H1 (cell line): ENCODE results near the gene HOXC13. TPM values are rescaled to one million over a fixed set of nuclear protein-coding genes. Genes with fewer than 3 reads are reported as not detected.

Experiments
- CTCF ChIA-PET: fragments of 300-600 bp; sonication (Branson Sonifier 250); formaldehyde crosslinking; loops from one replicate; lab custom pipeline; 2021; ENCODE audit not compliant: partially characterized antibody; lab: Charles Lee
- POLR2A ChIA-PET: fragments of 300-600 bp; sonication (Branson Sonifier 250); formaldehyde crosslinking; loops from one replicate; lab custom pipeline; 2021; ENCODE audit warnings: inconsistent platforms; ENCODE audit not compliant: partially characterized antibody; lab: Charles Lee
- DNase-seq, 2 experiments: peaks; one replicate each; pipeline versions ENCODE4 v3.0.0 to v3.0.0-alpha.2; 2010 to 2022; ENCODE audit warnings: low spot score in 2 of 2, low read depth in 1 of 2, mixed read lengths in 1 of 2
- FAIRE-seq: peaks from 2 replicates; lab custom pipeline; 2011; peaks lifted over from hg19 to GRCh38; lab: Jason Lieb, UNC
- H2AFZ ChIP-seq: 2 replicates; pipeline ENCODE4 v1.8.1; 2012; ENCODE audit warnings: low read length, inconsistent platforms
- H2AK5ac ChIP-seq: 2 replicates; pipeline ENCODE4 v1.6.1; 2013; ENCODE audit warnings: low read depth, low read length
- H2BK120ac ChIP-seq: replicated peaks from 2 replicates; pipeline ENCODE3; 2013; ENCODE audit warnings: low read depth, low read length, inconsistent platforms
- H2BK12ac ChIP-seq: 2 replicates; pipeline ENCODE4 v1.6.1; 2013; ENCODE audit warnings: low read depth, low read length
- H2BK15ac ChIP-seq: 2 replicates; pipeline ENCODE4 v1.6.1; 2013; ENCODE audit warnings: low read length
- H2BK20ac ChIP-seq: 2 replicates; pipeline ENCODE4 v1.6.1; 2013; ENCODE audit warnings: low read length
- H2BK5ac ChIP-seq: 2 replicates; pipeline ENCODE4 v1.6.1; 2013; ENCODE audit warnings: low read depth, low read length
- H3K14ac ChIP-seq: 2 replicates; pipeline ENCODE4 v1.6.1; 2013; ENCODE audit warnings: inconsistent platforms; ENCODE audit not compliant: insufficient read length
- H3K18ac ChIP-seq: 2 replicates; pipeline ENCODE4 v1.6.1; 2013; ENCODE audit warnings: low read length; ENCODE audit errors: extremely low read depth
- H3K23ac ChIP-seq: 2 replicates; pipeline ENCODE4 v1.6.1; 2013; ENCODE audit warnings: inconsistent platforms; ENCODE audit not compliant: insufficient read length
- H3K23me2 ChIP-seq: 2 replicates; pipeline ENCODE4 v1.6.1; 2013; ENCODE audit warnings: low read depth, low read length
- H3K27ac ChIP-seq: 2 replicates; pipeline ENCODE4 v1.6.1; 2011; ENCODE audit warnings: low read depth, low read length, inconsistent platforms
- H3K27me3 ChIP-seq, 4 experiments: replicated peaks in 1 of 4; 1 replicate in 1 of 4; 2 replicates in 3 of 4; pipeline versions ENCODE4 v1.6.1 to v1.8.1; 2011 to 2013; ENCODE audit warnings: low read length in 3 of 4, mild to moderate bottlenecking in 3 of 4, inconsistent platforms in 2 of 4, mixed read lengths in 2 of 4, moderate library complexity in 1 of 4; ENCODE audit not compliant: control insufficient read depth in 3 of 4, insufficient read depth in 3 of 4; ENCODE audit errors: extremely low read depth in 1 of 4
- H3K36me3 ChIP-seq, 4 experiments: 2 replicates each; pipeline versions ENCODE4 v1.6.1 to v1.8.1; 2011 to 2013; ENCODE audit warnings: mild to moderate bottlenecking in 4 of 4, low read length in 3 of 4, moderate library complexity in 2 of 4, control low read depth in 1 of 4, inconsistent platforms in 1 of 4; ENCODE audit not compliant: insufficient read depth in 4 of 4, control insufficient read depth in 2 of 4
- H3K4ac ChIP-seq: replicated peaks from 2 replicates; pipeline ENCODE3; 2013; ENCODE audit warnings: low read length, low read depth, mixed read lengths, inconsistent platforms; ENCODE audit not compliant: insufficient read length
- H3K4me1 ChIP-seq, 4 experiments: replicated peaks in 1 of 4; 1 replicate in 1 of 4; 2 replicates in 3 of 4; pipeline versions ENCODE4 v1.6.1 to v1.8.1; 2011 to 2013; ENCODE audit warnings: low read length in 3 of 4, inconsistent platforms in 2 of 4, mixed read lengths in 1 of 4; ENCODE audit not compliant: insufficient read depth in 4 of 4, control insufficient read depth in 3 of 4
- H3K4me2 ChIP-seq, 2 experiments: 2 replicates each; pipeline versions ENCODE4 v1.6.1 to v1.8.1; 2011 to 2013; ENCODE audit warnings: low read depth in 2 of 2, low read length in 2 of 2, control low read depth in 1 of 2, inconsistent platforms in 1 of 2, mild to moderate bottlenecking in 1 of 2; ENCODE audit not compliant: insufficient read depth in 1 of 2
- H3K4me3 ChIP-seq, 4 experiments: fragments of 200-600, 300-600 bp in 1 of 4; sonication (generic), shearing (Covaris generic), sonication (Bioruptor Twin) in 1 of 4; 2 replicates each; pipeline versions ENCODE4 v1.5.1 to v1.8.1; 2011 to 2016; ENCODE audit warnings: low read length in 4 of 4, low read depth in 3 of 4, control low read depth in 2 of 4, inconsistent platforms in 2 of 4, mild to moderate bottlenecking in 2 of 4, mixed read lengths in 1 of 4, moderate library complexity in 1 of 4; ENCODE audit not compliant: insufficient read depth in 2 of 4; ENCODE audit errors: extremely low read depth in 1 of 4
- H3K56ac ChIP-seq: replicated peaks from 2 replicates; pipeline ENCODE3; 2013; ENCODE audit warnings: low read depth, mild to moderate bottlenecking, mixed read lengths, low read length, inconsistent platforms; ENCODE audit not compliant: insufficient read length
- H3K79me1 ChIP-seq: 2 replicates; pipeline ENCODE4 v1.6.1; 2013; ENCODE audit warnings: low read depth, low read length, control low read depth
- H3K79me2 ChIP-seq, 2 experiments: 2 replicates each; pipeline versions ENCODE4 v1.6.1 to v1.8.1; 2012 to 2013; ENCODE audit warnings: low read length in 2 of 2, mild to moderate bottlenecking in 2 of 2, inconsistent platforms in 1 of 2; ENCODE audit not compliant: insufficient read depth in 2 of 2, control insufficient read depth in 1 of 2
- H3K9ac ChIP-seq, 4 experiments: replicated peaks in 1 of 4; 1 replicate in 1 of 4; 2 replicates in 3 of 4; pipeline versions ENCODE4 v1.6.1 to v1.8.1; 2011 to 2013; ENCODE audit warnings: low read depth in 3 of 4, low read length in 3 of 4, control low read depth in 2 of 4, mild to moderate bottlenecking in 2 of 4, moderate library complexity in 2 of 4, inconsistent platforms in 1 of 4; ENCODE audit errors: extremely low read depth in 1 of 4
- H3K9me3 ChIP-seq, 2 experiments: 2 replicates each; pipeline versions ENCODE4 v1.6.1 to v1.8.1; 2012 to 2013; ENCODE audit warnings: mild to moderate bottlenecking in 2 of 2, moderate library complexity in 2 of 2, control low read depth in 1 of 2, inconsistent platforms in 1 of 2, low read depth in 1 of 2, low read length in 1 of 2, mixed read lengths in 1 of 2; ENCODE audit not compliant: insufficient read depth in 2 of 2
- H4K20me1 ChIP-seq, 2 experiments: replicated peaks in 1 of 2; 2 replicates each; pipeline versions ENCODE3 to v1.8.1; 2011 to 2013; ENCODE audit warnings: inconsistent platforms in 2 of 2, low read length in 2 of 2, mild to moderate bottlenecking in 1 of 2; ENCODE audit not compliant: insufficient read depth in 2 of 2, control insufficient read depth in 1 of 2
- H4K5ac ChIP-seq: 2 replicates; pipeline ENCODE4 v1.6.1; 2013; ENCODE audit warnings: low read length, low read depth, mixed read lengths, inconsistent platforms; ENCODE audit not compliant: insufficient read length
- H4K8ac ChIP-seq: 2 replicates; pipeline ENCODE4 v1.8.0; 2013; ENCODE audit warnings: mild to moderate bottlenecking, moderate library complexity, low read length, inconsistent platforms; ENCODE audit not compliant: insufficient read depth; ENCODE audit errors: extremely low read depth
- H4K91ac ChIP-seq: replicated peaks from 2 replicates; pipeline ENCODE3; 2013; ENCODE audit warnings: low read length, mixed read lengths, inconsistent platforms; ENCODE audit not compliant: insufficient read length
- EZH2 ChIP-seq: fragments of 200-600 bp; sonication (generic); IDR thresholded peaks from 2 replicates; pipeline ENCODE4 v1.7.1; 2012; ENCODE audit warnings: low read depth, mild to moderate bottlenecking, moderate library complexity, low read length, inconsistent platforms; ENCODE audit not compliant: severe bottlenecking
- RFX5 ChIP-seq: IDR thresholded peaks from 2 replicates; pipeline ENCODE4 v1.6.1; 2011; ENCODE audit warnings: low read depth, low read length, improper control_type of control experiment, borderline replicate concordance
- SP4 ChIP-seq: IDR thresholded peaks from 2 replicates; pipeline ENCODE4 v1.6.1; 2012; ENCODE audit warnings: low read length, inconsistent platforms
- SUZ12 ChIP-seq: fragments of 200-600 bp; sonication (generic); IDR thresholded peaks from 2 replicates; pipeline ENCODE4 v1.6.1; 2012; ENCODE audit warnings: mild to moderate bottlenecking, inconsistent platforms, low read length, moderate library complexity, mixed read lengths
- WGBS, 2 experiments: shearing (Covaris generic) in 1 of 2; methylation state at CpG; one replicate each; pipeline versions ENCODE4 v1.1.6 to v1.1.7; 2013 to 2015; ENCODE audit warnings: low lambda C conversion rate in 2 of 2, mixed read lengths in 2 of 2, inconsistent platforms in 1 of 2, low coverage in 1 of 2, missing lambda C conversion rate in 1 of 2; ENCODE audit not compliant: insufficient replicate concordance in 2 of 2, insufficient coverage in 1 of 2, insufficient read length in 1 of 2; ENCODE audit errors: extremely low coverage in 1 of 2, missing lambda C conversion rate in 1 of 2; 5-methylcytosine and 5-hydroxymethylcytosine counted together
- polyA plus RNA-seq, 7 experiments: library from polyadenylated mRNA; depleted of rRNA in 3 of 7; stranded (reverse) in 5 of 7; unstranded in 2 of 7; fragments of >200 nt in 5 of 7; fragments of 200-250 nt in 2 of 7; gene quantifications; 1 replicate in 5 of 7; 2 replicates in 1 of 7; 4 replicates in 1 of 7; pipeline versions ENCODE4 v1.2.1 to v1.2.3, GENCODE V29; 2011 to 2013; ENCODE audit warnings: missing spikeins in 2 of 7, mixed read lengths in 2 of 7
- total RNA-seq: library from RNA; stranded (reverse); fragmentation: NEBNext Ultra II Directional; extraction: Animal tissue kit (Norgen Biotek cat#: 25700); gene quantifications from 2 replicates; pipeline ENCODE4 v1.2.1, GENCODE V29; 2021
- TF ChIP-seq, protein P1 (sequence below): IDR thresholded peaks from 2 replicates; pipeline ENCODE4 v1.6.1; 2012; ENCODE audit warnings: inconsistent platforms
- TF ChIP-seq, protein P2 (sequence below): IDR thresholded peaks from 2 replicates; pipeline ENCODE4 v1.6.1; 2011; ENCODE audit warnings: low read depth, mild to moderate bottlenecking, low read length; ENCODE audit not compliant: insufficient read depth

The HOXC13 gene
- total and polyA plus RNA-seq, 2 of the 8 experiments (the other 6 are each of a cell fraction or from before 2014, with no cell fraction given) = 0.02 TPM; not detected in 1

DNA sequence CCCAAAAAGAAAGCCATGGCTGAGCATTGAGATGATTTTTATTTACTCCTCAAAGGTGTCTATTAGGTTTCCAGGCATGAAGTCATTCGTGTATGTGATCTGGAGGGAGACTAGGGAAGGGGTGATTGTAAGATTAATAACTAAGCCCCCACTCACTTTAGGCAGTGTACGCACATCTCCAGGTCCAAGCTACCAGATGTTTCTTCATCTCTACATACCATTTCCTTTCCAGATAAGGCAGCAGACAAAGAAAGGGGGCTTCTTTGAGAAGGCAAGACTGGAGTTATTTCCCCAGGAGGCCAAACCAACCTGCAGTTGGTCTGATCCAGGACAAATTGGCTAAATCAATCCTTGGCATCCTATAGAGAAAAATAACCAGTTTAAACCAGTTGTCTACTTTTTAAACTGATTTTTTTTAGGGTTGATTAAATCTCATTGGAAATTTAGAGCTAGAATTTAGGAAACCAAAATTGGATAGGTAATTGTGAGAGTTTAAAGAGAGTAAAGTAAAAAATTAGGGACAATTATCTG lies 3.9 kb downstream of the HOXC13 start:
- no peak overlapping the region for H3K4me3 ChIP-seq
- no peak overlapping the region for H4K91ac ChIP-seq
- H3K4ac ChIP-seq = no peak overlapping the region
- H3K79me2 ChIP-seq = no peaks in the 10 kb centered on the region
- no peak overlapping the region for H3K14ac ChIP-seq
- peaks cover 0 to 6% (median 5%) of the 10 kb centered on the region in 4 experiments; a peak in 4 of 7 replicates for H3K4me1 ChIP-seq
- CTCF ChIA-PET = interaction anchor here (0.6 to 1.6 kb wide), 3 partner anchors 12 to 150 kb away, joined by 3 to 4 read pairs (median 3); no protein-coding TSS in a partner anchor
- POLR2A ChIA-PET = interaction anchor here (1.5 kb wide), 1 partner anchor 19 kb away, joined by 3 read pairs; no protein-coding TSS in a partner anchor
- H3K79me1 ChIP-seq = no peaks in the 10 kb centered on the region
- no peak overlapping the region for H4K5ac ChIP-seq
- no peak overlapping the region for H2BK5ac ChIP-seq
- H3K56ac ChIP-seq = no peak overlapping the region
- H3K18ac ChIP-seq = no peak overlapping the region
- H3K23ac ChIP-seq = no peak overlapping the region
- no peak overlapping the region for H3K27ac ChIP-seq
- H2AFZ ChIP-seq = no peak overlapping the region
- no peaks in the 10 kb centered on the region for H3K23me2 ChIP-seq
- WGBS, 2 experiments = 40% methylated on average over 2 of the region's 2 CpGs; no CpG with 5 or more reads in 1 of the 2 experiments
- H3K4me2 ChIP-seq = no peak overlapping the region
- FAIRE-seq (no peak), DNase-seq (no peak)
- H4K8ac ChIP-seq = no peak overlapping the region
- H4K20me1 ChIP-seq = peaks cover 12 to 25% of the 10 kb centered on the region in 2 experiments
- no peak overlapping the region for H3K9ac ChIP-seq
- H2BK20ac ChIP-seq = no peak overlapping the region
- H3K27me3 ChIP-seq = peaks cover 89 to 100% (median 97%) of the 10 kb centered on the region in 4 experiments
- H2BK120ac ChIP-seq = no peak overlapping the region
- no peak overlapping the region for H2AK5ac ChIP-seq
- H3K36me3 ChIP-seq = peaks cover 0 to 4% (median 0%) of the 10 kb centered on the region in 4 experiments; a peak in 1 of 8 replicates
- TF ChIP-seq EZH2 (peak; percentile 30), RFX5 (no peak), SP4 (no peak), SUZ12 (peak; percentile 60)
- TF ChIP-seq, protein P1, sequence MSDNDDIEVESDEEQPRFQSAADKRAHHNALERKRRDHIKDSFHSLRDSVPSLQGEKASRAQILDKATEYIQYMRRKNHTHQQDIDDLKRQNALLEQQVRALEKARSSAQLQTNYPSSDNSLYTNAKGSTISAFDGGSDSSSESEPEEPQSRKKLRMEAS = no peak
- TF ChIP-seq, protein P2, sequence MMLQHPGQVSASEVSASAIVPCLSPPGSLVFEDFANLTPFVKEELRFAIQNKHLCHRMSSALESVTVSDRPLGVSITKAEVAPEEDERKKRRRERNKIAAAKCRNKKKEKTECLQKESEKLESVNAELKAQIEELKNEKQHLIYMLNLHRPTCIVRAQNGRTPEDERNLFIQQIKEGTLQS = no peak
- no peak overlapping the region for H2BK12ac ChIP-seq
- H3K9me3 ChIP-seq = no peaks in the 10 kb centered on the region
- H2BK15ac ChIP-seq = no peak overlapping the region
